Measurements from ENCODE around the gene ELMOD1.
A peak's percentile ranks its signal among the peaks of the same experiment; 100 is the strongest.

Gene ELMOD1

DNA sequence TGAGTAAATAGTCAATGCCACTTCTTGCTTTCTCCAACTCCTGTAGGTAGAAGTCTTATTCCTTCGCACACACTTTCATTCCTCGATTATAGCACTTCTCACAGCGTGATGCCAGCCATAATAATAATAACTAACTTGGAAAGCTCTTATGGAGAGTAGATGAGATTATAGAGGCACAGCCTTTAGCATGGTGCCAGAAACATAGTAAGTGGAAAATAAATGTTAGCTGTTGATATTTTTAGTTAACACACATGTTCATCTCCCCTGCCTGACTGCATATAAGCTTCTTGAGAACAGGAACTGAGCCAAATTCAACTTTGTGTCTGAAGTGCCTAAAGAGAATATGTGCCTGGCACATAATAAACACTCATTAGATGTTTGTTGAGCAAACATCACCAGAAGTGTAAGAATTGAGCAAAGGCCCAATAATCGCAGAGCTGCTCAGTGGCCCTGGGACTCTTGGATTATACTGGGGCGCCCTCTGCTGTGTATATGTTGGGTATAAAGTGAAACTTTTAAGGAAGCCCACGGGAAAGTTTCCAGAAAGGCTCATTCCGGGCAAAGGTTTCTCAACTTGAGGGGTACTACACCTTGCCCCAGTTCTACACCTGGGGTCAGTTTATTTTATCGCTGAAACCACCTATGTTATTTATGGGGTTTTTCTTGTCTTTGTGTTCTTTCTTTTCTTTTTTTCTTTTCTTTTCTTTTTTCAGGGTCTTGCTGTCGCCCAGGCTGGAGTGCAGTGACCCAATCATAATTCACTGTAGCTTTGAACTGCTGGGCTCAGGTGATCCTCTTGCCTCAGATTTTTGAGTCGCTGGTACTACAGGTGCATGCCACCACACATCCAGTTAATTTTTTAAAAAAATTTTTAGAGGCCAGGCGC, 98.6 kb downstream of the ELMOD1 start:
- peak in 10 of 14 donors; percentile 9 to 57 (median 16) for DNase-seq

DNA sequence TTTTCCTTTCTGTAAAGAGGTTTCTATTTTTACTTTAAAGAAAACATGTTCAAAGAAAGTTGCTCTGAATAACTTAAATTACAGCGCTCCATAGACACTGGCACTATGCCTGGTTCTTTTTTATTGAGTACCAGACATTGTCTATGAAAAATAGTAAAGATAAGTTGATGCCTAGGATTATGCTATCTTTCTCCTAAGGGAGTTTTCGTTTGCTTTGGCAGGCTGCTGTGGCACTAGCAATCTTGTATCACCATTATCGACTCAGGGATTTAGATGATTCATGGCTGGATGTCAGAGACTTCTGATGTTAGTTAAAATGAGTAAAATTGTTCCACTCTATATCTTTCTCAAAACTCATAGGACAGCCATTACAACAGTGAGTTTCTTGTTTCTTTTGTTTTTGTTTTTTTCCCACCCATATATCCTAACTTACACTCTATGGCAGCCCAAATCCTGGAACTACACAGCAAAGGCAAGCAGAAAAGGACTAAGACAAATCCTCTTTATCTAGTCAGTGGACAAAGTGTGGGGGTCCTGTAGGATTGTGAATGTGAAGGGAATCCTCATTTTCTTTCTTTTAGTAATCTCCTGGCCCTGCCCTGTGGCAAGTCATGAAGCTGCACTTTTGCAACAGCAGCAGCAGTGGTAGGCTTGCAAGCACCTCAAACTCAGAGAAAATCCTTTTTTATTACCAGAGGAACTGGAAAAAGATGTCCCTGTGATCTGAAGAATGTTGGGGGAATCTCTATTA, 100.2 kb downstream of the ELMOD1 start:
- no peak for DNase-seq

DNA sequence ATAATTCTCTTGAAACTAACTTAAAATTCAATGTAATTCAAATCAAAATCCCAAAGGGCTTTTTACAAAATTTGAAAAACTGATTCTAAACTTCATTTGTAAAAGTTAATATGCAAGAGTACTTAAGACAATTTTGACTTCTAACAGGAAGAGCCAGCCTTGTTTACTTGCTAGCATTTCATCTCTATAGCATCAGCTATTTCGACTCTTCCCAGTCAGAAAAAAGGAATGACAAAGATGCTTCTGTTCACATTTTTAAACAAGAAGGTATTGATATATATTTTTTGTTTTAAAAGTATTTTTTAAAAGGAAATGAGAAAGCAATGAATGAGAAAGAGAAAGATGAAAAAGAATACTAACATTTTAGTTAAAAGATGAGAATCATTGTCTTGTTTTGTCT, 104.5 kb downstream of the ELMOD1 start:
- DNase-seq = no peak

DNA sequence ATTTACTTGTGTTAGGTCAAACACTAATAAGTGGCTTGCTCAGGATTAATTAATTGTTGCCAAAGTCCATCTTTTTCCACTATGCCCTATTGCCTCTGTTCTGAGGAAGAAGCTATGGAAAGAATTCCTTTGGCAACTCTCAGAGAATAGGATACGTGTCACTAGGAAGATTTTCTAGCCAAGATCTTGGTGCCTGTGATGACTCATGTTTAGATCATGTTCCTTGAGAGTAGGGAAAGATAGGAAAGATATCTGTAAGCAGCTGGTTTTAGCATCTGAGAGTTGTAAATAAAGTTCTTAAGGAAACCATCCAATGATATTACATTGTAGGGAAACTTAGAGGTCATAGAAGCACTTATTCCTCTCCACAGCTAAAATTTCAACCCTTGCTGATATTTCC, 105.2 kb downstream of the ELMOD1 start:
- no peak for DNase-seq

DNA sequence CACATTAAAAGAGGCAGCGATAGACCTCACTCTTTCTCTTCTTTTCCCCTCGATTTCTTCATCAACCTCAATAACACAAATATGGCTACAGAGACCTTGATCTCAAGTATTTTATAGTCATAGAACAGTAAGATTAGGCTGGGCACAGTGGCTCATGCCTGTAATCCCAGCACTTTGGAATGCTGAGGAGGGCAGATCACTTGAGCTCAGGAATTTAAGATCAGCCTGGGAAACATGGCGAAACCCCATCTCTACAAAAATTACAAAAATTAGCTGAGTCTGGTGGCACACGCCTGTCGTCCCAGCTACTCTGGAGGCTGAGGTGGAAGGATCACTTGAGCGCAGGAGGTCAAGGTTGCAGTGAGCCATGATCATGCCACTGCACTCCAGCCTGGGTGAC, 106.3 kb downstream of the ELMOD1 start:
- DNase-seq = no peak

DNA sequence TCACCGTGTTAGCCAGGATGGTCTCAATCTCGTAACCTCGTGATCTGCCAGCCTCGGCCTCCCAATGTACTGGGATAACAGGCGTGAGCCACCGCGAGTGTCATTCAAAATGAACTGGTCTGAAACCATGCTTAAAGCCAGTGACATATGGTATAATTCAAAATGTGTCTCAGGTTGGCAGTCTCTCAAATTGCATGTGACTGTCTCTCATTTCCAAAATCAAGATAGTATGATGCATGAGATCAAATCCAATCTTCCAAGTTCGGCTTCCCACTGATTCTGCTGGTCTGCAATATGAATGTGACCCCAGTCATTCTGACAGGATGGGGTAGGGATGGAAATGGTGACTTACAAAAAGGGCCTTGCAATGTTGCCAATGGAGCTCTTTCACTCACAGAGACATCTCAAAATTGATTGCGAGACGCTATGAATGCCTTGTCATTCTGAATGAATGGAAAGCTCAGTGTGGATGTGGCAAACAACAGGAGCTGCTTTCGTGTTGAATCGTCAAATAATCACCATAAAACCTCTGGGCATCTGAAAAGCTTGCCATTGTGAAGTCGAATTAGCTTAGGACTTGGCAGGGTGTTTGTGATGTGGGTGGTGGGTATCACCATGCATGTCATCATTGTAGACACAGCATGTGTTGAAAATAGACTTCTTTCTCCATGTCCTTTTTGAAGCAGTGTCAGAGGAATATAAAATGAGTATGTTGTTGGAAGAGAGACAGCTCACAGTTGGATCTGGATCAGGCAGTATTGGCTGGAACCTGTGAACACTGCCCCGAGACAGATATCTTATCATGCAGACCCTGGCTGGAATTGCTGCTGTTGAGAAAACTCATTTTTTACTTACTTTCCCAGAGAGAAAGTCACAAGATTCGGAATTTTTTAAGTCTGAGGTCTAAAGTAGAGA, 108.7 kb downstream of the ELMOD1 start:
- peak in 1 of 14 donors; percentile 31 for DNase-seq

DNA sequence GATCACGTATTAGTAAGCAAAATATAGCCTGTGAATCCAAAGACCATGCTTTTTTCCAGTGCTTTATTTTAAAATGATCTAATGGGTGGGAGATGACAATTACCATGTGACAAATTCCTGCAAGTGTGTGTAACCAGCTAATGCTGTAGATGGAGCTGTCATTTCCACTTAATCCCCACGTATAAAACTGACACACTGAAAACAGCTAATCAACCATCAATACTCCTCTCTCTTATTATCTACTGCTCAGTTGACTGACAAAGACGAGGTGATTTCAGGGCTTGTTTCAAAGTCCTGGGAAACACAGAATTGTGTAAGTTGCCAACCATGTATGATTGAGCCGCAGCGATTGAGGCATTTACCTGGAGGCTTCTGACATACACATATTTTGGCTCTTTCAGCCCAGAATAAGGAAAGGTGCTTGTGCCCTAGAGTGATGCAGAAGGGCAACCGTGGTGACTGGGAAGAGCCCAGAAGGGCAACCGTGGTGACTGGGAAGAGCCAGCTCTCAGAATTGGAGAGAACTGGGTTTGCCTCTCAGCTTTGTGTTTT, 111.2 kb downstream of the ELMOD1 start:
- DNase-seq = no peak

DNA sequence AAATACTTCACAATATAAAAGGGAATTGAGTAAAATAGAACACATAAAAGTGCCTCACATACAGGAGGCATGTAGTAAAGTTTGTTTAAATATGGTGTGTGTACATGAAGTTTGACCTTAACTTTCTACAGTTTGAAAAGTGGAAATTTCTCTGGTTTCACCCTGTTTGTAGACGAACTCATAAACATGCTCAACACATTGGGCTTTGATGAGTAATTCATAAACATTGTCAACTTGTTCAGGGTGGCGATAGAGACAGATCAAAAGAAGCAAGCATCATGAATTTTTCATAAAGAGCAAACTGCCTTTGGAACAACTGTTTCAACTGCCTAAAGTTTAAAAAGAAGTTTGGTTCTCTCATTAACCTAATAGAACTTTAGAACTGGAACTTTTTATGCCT, 111.8 kb downstream of the ELMOD1 start:
- no peak for DNase-seq

DNA sequence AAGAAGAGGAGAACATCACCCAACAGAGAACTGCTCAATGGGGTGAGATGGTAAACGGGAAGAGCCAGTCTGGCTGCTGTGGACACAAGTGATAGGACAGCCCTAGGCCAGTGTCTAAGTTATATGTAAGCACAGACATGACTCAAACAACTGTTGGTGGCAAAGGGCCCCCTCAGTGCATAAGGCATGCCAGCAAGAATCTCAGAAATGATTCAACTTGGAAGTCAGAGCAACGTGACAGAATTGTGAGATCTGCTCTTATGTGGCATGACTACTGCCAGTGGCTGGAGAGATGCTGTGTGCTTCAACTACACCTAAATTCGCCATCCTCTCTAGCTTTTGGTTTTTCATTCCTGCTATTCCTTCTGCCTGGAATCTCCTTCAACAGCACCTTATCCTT, 113.5 kb downstream of the ELMOD1 start:
- DNase-seq = no peak

DNA sequence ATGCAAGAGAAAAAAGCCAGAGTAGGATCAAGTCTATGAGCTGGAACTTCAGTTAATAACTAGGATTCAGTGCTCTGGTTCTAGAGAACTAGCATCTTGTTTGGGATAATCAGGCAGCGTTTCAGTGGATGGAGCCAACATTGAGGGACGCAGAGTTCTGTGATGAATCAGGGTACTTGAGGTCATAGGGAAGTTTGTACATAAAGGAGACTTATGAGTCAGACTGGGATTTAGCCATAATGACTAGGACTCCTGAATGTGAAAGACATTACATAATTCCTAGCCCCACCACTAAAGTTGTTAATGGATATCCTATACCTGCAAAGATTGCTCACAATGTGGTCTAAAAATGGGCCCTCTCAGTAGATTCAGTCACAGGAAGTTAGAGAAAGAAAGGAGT, 114.1 kb downstream of the ELMOD1 start:
- DNase-seq = no peak

DNA sequence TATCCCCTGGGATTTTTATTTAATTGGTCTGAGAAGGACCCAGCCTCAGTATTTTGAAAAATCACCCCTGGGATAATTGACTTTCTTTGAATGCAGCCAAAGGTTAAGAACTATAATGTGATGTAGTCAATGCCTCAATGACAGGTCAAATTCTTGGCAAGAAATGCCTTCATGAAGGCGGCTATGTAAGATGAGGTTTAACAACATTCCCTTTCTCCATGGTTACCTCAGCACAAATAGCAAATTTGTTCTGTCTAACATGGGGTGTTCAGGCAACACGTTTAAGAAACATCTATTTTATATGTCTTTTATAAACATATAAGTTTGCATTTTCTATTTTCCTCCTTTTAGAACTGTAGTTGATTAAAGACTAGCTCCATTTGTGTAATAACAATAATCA, 115.6 kb downstream of the ELMOD1 start:
- no peak for DNase-seq

DNA sequence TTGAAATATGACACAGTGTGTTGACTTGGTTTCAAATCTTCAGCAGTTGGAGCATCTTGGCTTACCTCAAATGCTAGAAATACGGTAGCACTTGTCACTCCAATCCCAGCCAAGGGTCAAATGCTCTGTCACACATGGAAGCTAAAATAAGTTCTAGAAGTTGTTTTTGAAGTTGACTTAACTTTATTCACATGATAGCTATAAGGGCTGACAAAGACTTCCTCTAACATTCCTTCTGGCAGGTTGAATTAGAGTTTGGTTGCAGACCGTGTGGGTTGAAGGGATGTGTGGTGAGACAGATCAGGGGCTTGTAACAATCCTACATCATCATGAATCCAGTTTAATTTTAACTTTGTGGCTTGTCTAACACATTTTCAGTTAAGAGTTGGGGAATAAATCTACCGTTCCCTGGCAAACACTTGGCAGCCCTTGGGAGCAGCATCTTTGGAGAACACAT, 116.3 kb downstream of the ELMOD1 start:
- DNase-seq = no peak

DNA sequence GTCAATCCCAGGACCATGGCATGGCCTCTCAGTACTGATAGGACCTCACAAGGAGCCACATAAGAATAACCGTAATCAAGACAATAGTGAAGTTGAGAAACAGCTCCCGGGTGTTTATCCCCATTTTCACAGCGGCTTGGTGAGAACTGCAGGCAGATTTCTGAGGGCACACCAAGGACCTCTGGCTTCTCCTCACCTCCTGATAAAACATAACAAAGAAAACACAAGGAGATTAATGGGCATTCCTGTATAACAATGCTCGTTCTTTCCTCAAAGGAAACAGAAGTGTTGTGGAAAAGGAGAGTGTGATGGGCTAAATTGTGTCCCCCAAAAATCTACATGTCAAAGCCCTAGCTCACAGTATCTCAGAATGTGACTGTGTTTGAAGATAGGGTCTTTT, 116.9 kb downstream of the ELMOD1 start:
- no peak for DNase-seq

DNA sequence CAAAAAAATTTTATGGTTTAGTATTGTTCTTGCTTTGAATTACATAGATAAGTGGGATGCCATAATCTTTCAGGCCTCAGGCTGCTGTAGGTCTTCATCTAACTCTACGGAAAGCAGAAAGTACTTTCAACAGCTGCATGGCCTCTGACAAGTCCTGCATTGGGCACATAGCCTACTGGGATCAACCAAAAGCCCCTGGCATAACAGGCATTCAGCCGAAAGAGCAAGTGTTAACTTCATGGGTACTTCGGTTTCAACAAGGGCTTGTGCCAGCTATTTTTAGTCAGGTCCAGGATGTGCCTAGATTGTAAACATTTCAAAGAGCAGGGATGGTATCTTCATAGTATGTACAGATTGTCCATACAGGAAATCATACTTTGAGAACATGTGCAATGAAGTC, 117.8 kb downstream of the ELMOD1 start:
- no peak for DNase-seq

DNA sequence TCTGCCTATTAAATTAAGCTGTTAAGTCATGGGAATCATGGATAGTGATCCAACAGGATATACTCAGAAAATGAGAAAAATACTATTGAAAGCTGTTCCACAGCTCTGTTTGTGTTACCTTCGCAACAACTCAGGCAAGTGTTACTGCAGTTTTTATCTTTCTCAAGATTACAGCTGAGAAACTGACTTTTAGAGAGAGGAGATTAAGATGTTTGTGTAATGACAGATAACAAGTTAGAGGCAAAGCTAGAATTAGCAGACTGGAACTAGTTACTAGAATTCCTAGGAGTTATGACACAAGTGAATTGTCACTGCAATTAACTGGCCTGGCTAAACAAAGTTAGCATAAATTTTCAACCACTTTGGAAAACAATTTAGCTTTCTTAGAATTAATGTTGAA, 119.4 kb downstream of the ELMOD1 start:
- no peak for DNase-seq

DNA sequence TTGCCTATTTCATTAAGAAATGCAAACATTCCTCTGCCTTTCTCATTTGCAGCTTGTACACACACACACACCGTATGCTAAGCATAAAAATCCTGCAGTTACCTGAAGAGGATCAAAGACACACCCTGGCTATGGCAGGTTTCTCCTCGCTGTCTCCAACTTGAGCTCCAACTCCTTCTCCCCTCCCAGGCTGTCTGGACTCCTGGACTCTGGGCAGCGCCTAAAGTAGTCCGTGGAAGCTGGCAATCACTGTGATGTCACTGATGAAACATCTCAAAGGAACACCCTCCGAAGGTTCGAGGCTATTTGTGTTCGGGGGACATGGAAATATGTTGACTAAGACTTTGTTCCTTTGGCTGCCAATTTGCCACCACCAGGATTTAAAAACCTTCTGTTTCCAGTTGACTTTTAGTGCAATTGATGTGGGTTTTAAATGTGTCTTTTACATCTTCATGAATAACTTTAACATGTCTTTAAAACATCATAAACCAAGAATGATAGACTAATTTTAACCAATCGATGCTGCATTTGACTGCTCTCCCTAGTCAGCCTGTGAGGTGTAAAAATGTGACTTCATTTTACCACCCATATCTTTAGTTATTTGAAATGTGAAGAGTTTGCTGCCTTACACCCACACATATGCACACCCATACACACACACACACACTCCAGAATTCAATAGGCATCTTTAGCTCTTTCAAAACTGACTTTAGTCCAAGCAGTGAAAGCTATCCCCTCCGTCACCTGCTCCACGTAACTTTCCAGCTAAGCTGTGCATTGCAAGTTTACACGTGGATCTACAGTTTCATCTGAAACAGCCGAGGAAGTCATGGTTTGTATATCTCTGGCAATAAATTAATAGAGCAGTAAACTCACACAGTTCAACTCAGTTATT, 121.2 kb downstream of the ELMOD1 start, which contains the start of gene SLN:
Gene SLN (minus strand): TSS at position 196 of the 895 bp plus-strand sequence.
- no peak for DNase-seq

DNA sequence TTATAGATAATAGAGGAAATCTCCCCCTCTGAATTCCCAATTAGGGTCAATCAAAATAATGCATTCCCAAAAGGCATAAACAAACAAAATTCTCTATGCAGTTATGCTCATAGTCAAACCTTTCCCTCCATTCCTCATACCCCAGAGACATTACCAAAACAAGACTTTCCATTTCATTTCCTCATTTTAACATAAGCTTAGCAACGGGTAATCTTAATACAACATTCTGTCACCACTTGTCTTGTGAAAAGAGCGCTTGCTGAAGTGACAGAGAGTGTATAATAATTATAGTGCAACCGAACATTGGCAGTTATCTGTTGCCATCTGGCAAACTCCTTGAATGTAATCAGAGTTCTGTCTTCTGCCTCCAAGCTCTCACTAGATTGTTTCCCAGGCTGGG, 122.1 kb downstream of the ELMOD1 start:
- DNase-seq = peak in 1 of 14 donors; percentile 8
